Naive thymus-derived CD4-positive, alpha-beta T cell (primary cell): ENCODE results near the gene CMTR2. TPM values are rescaled to one million over a fixed set of nuclear protein-coding genes. Genes with fewer than 3 reads are reported as not detected.

Source experiments
- ATAC-seq: fragments of 150-1000 bp; cut with Tn5 transposase; 2 replicates; pipeline ENCODE4 v1.10.0; 2021; ENCODE audit warnings: mild to moderate bottlenecking, moderate library complexity
- CTCF ChIA-PET: fragments of 350-600 bp; sonication (Branson Sonifier 250); formaldehyde crosslinking; loops from one replicate; lab custom pipeline; 2021; ENCODE audit warnings: antibody characterized with exemption; lab: Charles Lee
- POLR2A ChIA-PET: fragments of 350-600 bp; sonication (Branson Sonifier 250); formaldehyde crosslinking; loops from one replicate; lab custom pipeline; 2021; ENCODE audit warnings: antibody characterized with exemption, inconsistent platforms; lab: Charles Lee
- DNase-seq, 9 donors: peaks; one replicate each; pipeline versions ENCODE4 v3.0.0 to v3.0.0-alpha.2; 2020 to 2022; ENCODE audit warnings: mixed read lengths in 1 of 9
- H3K27ac ChIP-seq: one replicate; pipeline ENCODE4 v1.7.0; 2013; ENCODE audit warnings: mild to moderate bottlenecking, low read depth, low read length, moderate library complexity
- H3K27me3 ChIP-seq, 2 donors: one replicate each; pipeline ENCODE4 v1.7.0; 2013; ENCODE audit warnings: low read length in 2 of 2, mild to moderate bottlenecking in 2 of 2, moderate library complexity in 2 of 2; ENCODE audit not compliant: control insufficient read depth in 2 of 2, insufficient read depth in 2 of 2
- H3K36me3 ChIP-seq, 3 experiments: 1 replicate in 2 of 3; 2 replicates in 1 of 3; pipeline ENCODE4 v1.7.0; 2013; ENCODE audit warnings: low read length in 3 of 3, mild to moderate bottlenecking in 3 of 3, moderate library complexity in 1 of 3; ENCODE audit not compliant: insufficient read depth in 3 of 3, control insufficient read depth in 2 of 3
- H3K4me1 ChIP-seq, 2 donors: one replicate each; pipeline ENCODE4 v1.7.0; 2013; ENCODE audit warnings: low read length in 2 of 2, mild to moderate bottlenecking in 2 of 2, moderate library complexity in 1 of 2; ENCODE audit not compliant: control insufficient read depth in 2 of 2, insufficient read depth in 2 of 2
- H3K4me3 ChIP-seq: 2 replicates; pipeline ENCODE4 v1.7.0; 2013; ENCODE audit warnings: mild to moderate bottlenecking, low read length
- H3K9me3 ChIP-seq, 3 experiments: 1 replicate in 2 of 3; 2 replicates in 1 of 3; pipeline ENCODE4 v1.7.0; 2013; ENCODE audit warnings: low read length in 3 of 3; ENCODE audit not compliant: control insufficient read depth in 2 of 3
- H3K27ac Mint-ChIP-seq, 9 donors: one replicate each; pipeline ENCODE4 v1.8.0; 2020 to 2022; ENCODE audit warnings: mixed read lengths in 9 of 9, mild to moderate bottlenecking in 8 of 9, moderate library complexity in 5 of 9, inconsistent platforms in 2 of 9
- H3K27me3 Mint-ChIP-seq, 5 donors: one replicate each; pipeline ENCODE4 v1.8.0; 2021 to 2022; ENCODE audit warnings: mixed read lengths in 5 of 5, mild to moderate bottlenecking in 1 of 5
- H3K36me3 Mint-ChIP-seq, 5 donors: one replicate each; pipeline ENCODE4 v1.8.0; 2020 to 2022; ENCODE audit warnings: mixed read lengths in 5 of 5, mild to moderate bottlenecking in 3 of 5, inconsistent platforms in 1 of 5
- H3K4me1 Mint-ChIP-seq, 7 donors: one replicate each; pipeline ENCODE4 v1.8.0; 2020 to 2022; ENCODE audit warnings: mixed read lengths in 7 of 7, mild to moderate bottlenecking in 3 of 7, inconsistent platforms in 1 of 7
- H3K4me3 Mint-ChIP-seq, 10 donors: one replicate each; pipeline ENCODE4 v1.8.0; 2020 to 2022; ENCODE audit warnings: mild to moderate bottlenecking in 10 of 10, mixed read lengths in 10 of 10, moderate library complexity in 6 of 10, inconsistent platforms in 2 of 10
- H3K9me3 Mint-ChIP-seq, 11 donors: one replicate each; pipeline ENCODE4 v1.8.0; 2020 to 2022; ENCODE audit warnings: mixed read lengths in 11 of 11, mild to moderate bottlenecking in 4 of 11, inconsistent platforms in 1 of 11, moderate library complexity in 1 of 11
- intact Hi-C, 2 donors: fragments of 100-400 bp; cut with micrococcal nuclease; formaldehyde crosslinking; loops; one replicate each; pipeline ENCODE4 v1.15.1; 2023
- polyA plus RNA-seq, 2 donors: library from polyadenylated mRNA; unstranded; fragments of 300-500 nt; fragmentation: Illumina TruSeq; gene quantifications; one replicate each; pipeline ENCODE4 v1.2.3, GENCODE V29; 2021
- total RNA-seq, 6 experiments: library from RNA in 5 of 6; stranded (reverse) in 5 of 6; gene quantifications; 1 replicate in 5 of 6; 2 replicates in 1 of 6; pipeline ENCODE4 v1.2.3 and lab custom pipeline; 2021 to 2026

Gene CMTR2
- total and polyA plus RNA-seq, 7 experiments from 2014 or later, result 8.0 to 28.8 (median 22.3) TPM

- H3K9me3 Mint-ChIP-seq, result no peaks in the 10 kb centered on the region
Observed at GRCh38 chr16:71244521-71244920, 44.7 kb downstream of the CMTR2 start.

GRCh38 chr16:71242601-71243000, 46.6 kb downstream of the CMTR2 start:
- DNase-seq, result no peak
- CTCF ChIA-PET, result no interaction called here
- intact Hi-C loops, result no loop called here

More at GRCh38 chr16:71244521-71244920, 44.7 kb downstream of the CMTR2 start:
- DNase-seq (no peak), ATAC-seq (no peak)
- CTCF ChIA-PET, result interaction anchor here (0.7 kb wide), 1 partner anchor 13 kb away, joined by 3 read pairs; no protein-coding TSS in a partner anchor
- Mint-ChIP-seq H3K4me3 (no peak overlapping the region), H3K36me3 (no peaks in the 10 kb centered on the region), H3K27me3 (peaks cover 0 to 26% (median 7%) of the 10 kb centered on the region in 5 donors), H3K4me1 (peaks cover 0 to 2% (median 0%) of the 10 kb centered on the region in 7 donors), H3K27ac (no peak overlapping the region)
- Histone ChIP-seq H3K36me3 (no peaks in the 10 kb centered on the region), H3K4me1 (no peaks in the 10 kb centered on the region), H3K4me3 (no peak overlapping the region), H3K27me3 (no peaks in the 10 kb centered on the region), H3K9me3 (no peaks in the 10 kb centered on the region), H3K27ac (no peak overlapping the region)
- intact Hi-C loops, result no loop called here
- POLR2A ChIA-PET, result no interaction called here

GRCh38 chr16:71242036-71242435, 47.2 kb downstream of the CMTR2 start:
- Mint-ChIP-seq H3K27ac (no peak overlapping the region), H3K9me3 (no peaks in the 10 kb centered on the region), H3K4me3 (no peak overlapping the region), H3K36me3 (no peaks in the 10 kb centered on the region), H3K27me3 (peaks cover 0 to 27% (median 10%) of the 10 kb centered on the region in 5 donors), H3K4me1 (peaks cover 0 to 2% (median 0%) of the 10 kb centered on the region in 7 donors)
- Histone ChIP-seq H3K27ac (no peak overlapping the region), H3K27me3 (no peaks in the 10 kb centered on the region), H3K4me3 (no peak overlapping the region), H3K36me3 (no peaks in the 10 kb centered on the region), H3K4me1 (no peaks in the 10 kb centered on the region), H3K9me3 (no peaks in the 10 kb centered on the region)
- CTCF ChIA-PET, result no interaction called here
- ATAC-seq (no peak), DNase-seq (no peak)
- POLR2A ChIA-PET, result no interaction called here
- intact Hi-C loops, result no loop called here

More at GRCh38 chr16:71242601-71243000, 46.6 kb downstream of the CMTR2 start:
- H3K36me3 ChIP-seq, result no peaks in the 10 kb centered on the region
- H3K4me1 Mint-ChIP-seq, result peaks cover 0 to 2% (median 0%) of the 10 kb centered on the region in 7 donors
- peaks cover 0 to 27% (median 10%) of the 10 kb centered on the region in 5 donors for H3K27me3 Mint-ChIP-seq
- no peak overlapping the region for H3K27ac Mint-ChIP-seq
- no peak for ATAC-seq
- no peaks in the 10 kb centered on the region for H3K27me3 ChIP-seq
- POLR2A ChIA-PET, result no interaction called here
- no peak overlapping the region for H3K4me3 Mint-ChIP-seq
- no peaks in the 10 kb centered on the region for H3K36me3 Mint-ChIP-seq
- H3K4me3 ChIP-seq, result no peak overlapping the region
- no peaks in the 10 kb centered on the region for H3K9me3 ChIP-seq
- H3K27ac ChIP-seq, result no peak overlapping the region
- no peaks in the 10 kb centered on the region for H3K4me1 ChIP-seq
- H3K9me3 Mint-ChIP-seq, result no peaks in the 10 kb centered on the region

Other genes with a start within 250 kb of the CMTR2 start
- gene HYDIN, start 58.7 kb downstream of the CMTR2 start, total RNA-seq, result under 1 TPM in 3 of 5 experiments, not detected in 2; 0.13 to 0.89 (median 0.32) TPM
- not detected for gene HYDIN, start 58.7 kb downstream of the CMTR2 start, polyA plus RNA-seq
- gene CALB2, start 69.3 kb upstream of the CMTR2 start, total RNA-seq, result not detected
- not detected for gene CALB2, start 69.3 kb upstream of the CMTR2 start, polyA plus RNA-seq
- not detected for gene TLE7, start 152.7 kb upstream of the CMTR2 start, total RNA-seq
- not detected for gene TLE7, start 152.7 kb upstream of the CMTR2 start, polyA plus RNA-seq
- gene ZNF23, start 172.8 kb upstream of the CMTR2 start, total RNA-seq, result 10 to 100 TPM in 2 of 5 experiments, 1 to 10 TPM in 3; 6.5 to 16.0 (median 8.8) TPM
- gene ZNF23, start 172.8 kb upstream of the CMTR2 start, polyA plus RNA-seq, result 1 to 10 TPM; 7.1 to 7.5 TPM
- 10 to 100 TPM in 2 of 5 experiments, 1 to 10 TPM in 3; 3.6 to 12.9 (median 6.4) TPM for gene ZNF19, start 199.9 kb upstream of the CMTR2 start, total RNA-seq
- 1 to 10 TPM; 1.7 to 3.9 TPM for gene ZNF19, start 199.9 kb upstream of the CMTR2 start, polyA plus RNA-seq
- gene CHST4, start 237.0 kb upstream of the CMTR2 start, total RNA-seq, result not detected
- not detected for gene CHST4, start 237.0 kb upstream of the CMTR2 start, polyA plus RNA-seq